NCI-H2029 treated with DMSO at 0.1 percent for 48 hours (cell line): ENCODE results near the gene THEMIS2.
"Not testable (repeated sequence)": the region's sequence is repeated elsewhere in the genome, so short reads cannot be mapped to it uniquely, and the experiment has no call there.

Experiments
- DNase-seq: peaks from one replicate; lab custom pipeline; 2025; lab: John Stamatoyannopoulos, UW

The THEMIS2 gene

DNA sequence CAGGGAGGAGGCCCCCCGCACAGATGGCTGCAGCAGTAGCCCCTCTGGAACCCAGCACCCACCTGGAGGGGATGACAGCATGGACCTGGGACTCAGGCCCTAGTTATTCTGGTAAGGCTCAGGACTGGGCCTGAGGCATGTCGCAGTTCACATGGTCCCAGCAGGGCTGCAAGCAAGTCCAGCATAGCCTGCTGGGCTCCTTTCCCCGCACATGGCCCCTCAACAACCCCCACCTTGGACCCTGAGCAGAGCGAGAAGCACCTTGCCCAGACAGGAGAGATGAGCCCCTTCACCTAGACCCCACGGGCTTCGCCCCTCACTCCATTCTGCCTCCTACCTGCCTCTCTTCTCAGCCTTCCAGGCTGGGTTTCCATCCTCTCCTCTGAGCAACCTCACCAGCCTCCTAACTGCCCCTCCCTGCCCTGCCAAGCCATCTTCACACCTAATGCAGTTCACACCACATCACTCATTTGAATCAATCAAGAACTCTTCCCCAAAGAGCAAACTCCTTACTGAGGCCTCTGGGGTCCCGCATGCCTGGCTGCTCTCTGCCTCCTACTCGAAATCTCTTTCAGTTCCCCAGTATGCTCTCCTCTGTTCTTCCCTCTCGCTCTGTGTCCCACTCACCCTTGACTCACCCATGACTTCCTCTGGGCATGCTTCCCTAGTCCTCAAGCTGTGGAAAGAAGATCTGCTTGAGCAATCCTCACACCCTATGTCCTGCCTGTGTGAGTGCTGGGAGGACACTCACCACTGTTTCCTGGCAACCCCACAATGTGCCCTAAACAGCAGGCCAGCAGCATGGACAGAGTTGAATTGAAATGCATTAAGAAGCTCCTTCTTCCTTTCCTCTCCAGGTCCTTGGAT lies 9.4 kb upstream of the THEMIS2 start:
- no peak for DNase-seq

DNA sequence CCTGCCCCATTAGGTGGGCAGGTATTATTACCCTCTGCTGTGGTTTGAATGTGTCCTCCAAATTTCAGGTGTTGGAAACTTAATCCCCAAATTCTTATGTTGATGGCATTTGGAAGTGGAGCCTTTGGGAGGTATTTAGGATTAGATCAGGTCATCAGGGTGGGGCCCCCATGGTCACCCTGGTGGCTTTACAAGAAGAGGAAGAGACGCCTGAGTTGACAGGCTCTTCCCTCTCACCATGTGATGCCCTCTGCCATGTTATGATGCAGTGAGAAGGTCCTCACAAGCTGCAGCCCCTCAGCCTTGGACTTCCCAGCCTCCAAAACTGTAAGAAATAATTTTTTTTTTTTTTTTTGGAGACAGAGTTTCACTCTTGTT lies 8.8 kb upstream of the THEMIS2 start:
- DNase-seq, result no peak

DNA sequence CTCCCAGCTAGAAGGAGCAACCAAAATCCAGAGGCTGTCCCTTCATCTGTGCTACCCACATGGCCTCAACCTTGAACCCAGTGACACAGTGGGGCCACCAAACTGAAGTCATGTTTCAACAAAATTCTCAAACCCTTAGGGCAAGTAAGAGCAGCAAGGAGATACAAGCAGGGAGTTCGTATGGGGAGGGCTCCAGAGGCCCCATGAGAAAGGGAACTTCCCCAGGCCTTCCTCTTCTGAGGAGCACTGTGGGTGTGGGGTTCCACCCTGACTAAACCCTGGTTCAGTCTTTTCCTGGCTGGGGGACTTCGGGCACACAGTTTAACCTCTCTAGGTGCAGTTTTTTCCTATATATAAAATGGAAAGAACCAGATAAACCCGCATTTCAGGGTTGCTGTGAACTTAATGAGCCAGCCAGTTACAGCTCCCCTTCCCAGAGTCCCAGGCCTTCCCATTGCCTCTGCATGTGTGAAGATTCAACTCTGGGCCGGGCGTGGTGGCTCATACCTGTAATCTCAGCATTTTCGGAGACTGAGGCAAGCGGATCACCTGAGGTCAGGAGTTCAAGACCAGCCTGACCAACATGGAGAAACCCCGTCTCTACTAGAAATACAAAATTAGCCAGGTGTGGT lies 8.0 kb upstream of the THEMIS2 start:
- no peak for DNase-seq

DNA sequence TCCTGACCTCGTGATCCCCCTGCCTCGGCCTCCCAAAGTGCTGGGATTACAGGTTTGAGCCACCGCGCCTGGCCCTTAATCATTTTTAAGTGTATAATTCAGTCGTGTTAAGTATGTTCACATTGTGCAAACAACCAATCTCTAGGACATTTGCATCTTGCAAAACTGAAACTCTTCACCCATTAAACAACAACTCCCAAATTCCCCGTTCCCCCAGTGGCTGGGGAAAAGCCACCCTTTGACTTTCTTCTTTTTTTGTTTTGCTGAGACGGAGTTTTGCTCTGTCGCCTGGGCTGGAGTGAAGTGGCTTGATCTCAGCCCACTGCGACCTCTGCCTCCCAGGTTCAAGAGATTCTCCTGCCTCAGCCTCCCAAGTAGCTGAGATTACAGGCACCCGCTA lies 6.5 kb upstream of the THEMIS2 start:
- DNase-seq, result no peak

DNA sequence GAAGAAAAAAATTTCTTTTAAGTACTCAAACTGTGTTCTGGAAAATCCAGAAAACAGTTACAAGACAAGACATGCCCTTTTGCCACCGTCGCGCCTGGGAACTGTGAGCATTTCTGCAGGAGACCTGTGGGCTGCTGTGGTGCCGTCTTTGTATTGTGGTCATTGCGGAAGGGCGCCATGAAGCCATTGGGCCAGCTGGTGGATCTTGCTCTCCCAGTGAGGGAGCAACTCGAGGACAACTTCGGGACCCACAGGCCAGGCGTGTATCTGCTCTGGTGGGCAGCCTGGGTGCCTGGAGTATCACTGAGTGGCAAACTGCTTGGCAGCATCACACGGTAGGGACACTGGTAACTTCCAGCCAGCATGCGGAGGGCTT lies 3.8 kb upstream of the THEMIS2 start:
- DNase-seq, result no peak

DNA sequence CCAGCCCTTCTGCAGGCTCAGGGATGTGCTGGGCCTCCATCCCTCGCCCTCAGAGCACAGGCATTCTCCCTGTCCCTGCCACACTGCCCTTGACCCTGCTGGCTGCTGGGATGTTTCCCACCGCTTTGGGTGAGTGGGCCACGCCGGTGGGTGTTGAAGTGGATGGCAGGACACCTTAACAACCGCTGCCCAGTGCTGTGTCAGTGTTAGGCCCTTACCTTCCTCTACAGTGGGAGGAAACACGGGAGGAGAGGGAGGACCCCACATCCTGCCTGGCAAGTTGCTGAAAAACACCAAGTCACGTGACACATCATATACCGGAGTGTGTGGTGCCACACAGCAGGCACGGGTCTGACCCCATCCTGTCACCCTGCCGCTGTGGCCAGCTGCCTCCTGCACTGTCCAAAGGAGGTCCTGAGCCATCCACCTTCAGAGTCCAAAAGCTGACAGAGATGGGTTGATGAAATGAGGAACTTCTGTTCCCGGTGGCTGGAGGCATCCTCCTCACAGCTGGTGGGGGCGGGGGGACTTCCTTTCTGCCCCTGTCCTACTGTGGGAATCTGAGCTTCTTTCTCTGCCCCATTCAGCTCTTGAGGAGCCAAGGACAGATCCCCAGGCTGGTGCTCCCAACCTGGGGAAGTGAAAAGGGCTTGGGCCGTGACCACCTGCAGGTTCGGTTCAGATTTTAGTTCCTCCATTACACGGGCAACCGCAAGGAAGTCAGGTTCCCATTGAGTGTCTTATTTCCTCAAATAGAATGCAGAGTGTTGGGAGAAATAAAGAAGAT lies 3.2 kb upstream of the THEMIS2 start:
- no peak for DNase-seq

DNA sequence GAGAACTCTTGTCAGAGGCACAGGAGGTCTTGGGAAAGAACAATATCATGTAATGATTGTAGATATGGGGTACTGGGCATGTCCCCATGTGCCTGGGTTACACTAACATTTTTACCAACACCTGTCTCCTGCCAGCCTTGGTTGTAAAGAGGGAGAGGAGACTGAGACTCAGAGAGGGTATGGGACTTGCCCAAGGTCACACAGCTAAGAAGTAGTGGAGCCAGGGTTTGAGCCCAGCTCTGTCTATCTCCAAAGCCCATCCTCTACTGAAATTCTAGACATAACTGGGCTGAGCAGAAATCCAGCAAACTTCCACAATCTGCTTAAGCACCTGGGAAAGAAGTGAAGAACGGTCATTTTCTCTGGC lies 2.6 kb upstream of the THEMIS2 start:
- no peak for DNase-seq

DNA sequence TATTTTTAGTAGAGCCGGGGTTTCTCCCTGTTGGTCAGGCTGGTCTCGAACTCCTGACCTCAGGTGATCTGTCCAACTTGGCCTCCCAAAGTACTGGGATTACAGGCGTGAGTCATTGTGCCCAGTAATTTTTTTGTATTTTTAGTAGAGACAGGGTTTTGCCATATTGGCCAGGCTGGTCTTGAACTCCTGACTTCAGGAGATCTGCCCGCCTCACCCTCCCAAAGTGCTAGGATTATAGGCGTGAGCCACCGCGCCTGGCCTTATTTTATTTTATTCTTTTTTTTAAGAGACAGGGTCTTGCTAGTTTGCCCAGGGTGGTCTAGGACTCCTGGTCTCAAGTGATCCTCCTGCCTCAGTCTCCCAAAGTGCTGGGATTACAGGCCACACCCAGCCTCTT lies 1.3 kb upstream of the THEMIS2 start:
- DNase-seq, result not testable (repeated sequence)

DNA sequence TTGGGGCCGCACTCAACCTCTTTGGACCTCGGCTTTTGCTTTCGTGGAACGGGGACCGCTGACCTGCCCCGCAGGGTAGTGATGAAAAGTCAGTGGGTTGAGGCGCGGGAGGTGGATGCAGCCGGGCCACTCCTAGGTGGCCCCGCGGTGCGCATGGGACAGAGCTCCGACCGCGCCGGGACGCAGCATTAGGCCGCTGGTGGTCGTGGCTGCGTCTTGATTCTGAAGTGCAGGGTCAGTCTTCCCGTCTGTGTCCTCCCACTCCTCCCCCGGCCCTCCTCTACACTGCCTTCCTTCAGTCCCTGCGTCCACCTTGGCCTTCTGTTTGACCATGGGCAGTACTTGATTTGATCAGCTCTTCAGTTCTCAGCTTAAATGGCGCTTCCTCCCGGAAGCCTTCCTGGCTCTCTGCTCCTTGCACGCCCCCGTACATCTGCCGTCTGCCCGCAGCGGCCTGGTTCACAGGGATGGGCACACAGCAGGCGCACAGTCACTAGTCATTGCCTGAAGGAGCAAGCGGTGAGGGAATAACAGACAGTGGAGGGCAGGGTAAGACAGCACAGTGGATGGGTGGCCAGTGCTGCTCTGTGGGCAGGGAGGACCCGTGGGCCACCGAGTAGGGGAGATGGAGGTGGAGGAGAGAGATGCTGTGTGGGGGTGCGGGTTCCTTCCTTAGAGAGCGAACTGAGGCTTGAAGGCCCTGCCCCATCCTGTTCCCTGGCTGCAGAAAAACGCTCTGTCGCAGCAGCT lies 633 bp downstream of the THEMIS2 start:
- no peak for DNase-seq

DNA sequence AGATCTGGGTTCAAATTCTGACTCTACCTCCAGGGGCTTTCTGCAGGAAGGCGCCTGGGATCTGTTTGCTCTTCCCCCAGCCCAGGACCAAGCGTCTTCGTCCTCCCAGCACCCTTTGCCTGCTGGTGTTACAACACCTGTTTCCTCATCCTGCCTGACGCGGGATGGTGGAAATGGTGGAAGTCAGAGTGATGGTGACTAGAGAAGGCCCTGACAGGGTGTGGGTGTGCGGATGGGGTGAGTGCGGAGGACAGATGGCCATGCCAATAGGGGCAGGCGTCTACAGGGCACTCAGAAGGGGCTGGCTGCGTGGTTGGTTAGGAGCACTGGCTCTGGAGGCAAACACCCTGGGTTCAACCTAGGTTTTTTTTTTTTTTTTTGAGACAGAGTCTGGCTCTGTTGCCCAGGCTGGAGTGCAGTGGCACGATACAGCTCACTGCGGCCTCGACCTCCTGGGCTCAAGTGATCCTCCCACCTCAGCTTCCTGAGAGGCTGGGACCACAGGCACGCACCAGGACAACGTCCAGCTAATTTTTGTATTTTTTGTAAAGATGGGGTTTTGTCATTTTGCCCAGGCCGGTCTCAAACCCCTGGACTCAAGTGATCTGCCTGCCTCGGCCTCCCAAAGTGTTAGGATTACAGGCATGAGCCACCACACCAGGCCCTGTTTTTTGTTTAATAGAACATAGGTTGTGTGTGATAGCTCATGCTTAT lies 1.5 kb downstream of the THEMIS2 start:
- no peak for DNase-seq

DNA sequence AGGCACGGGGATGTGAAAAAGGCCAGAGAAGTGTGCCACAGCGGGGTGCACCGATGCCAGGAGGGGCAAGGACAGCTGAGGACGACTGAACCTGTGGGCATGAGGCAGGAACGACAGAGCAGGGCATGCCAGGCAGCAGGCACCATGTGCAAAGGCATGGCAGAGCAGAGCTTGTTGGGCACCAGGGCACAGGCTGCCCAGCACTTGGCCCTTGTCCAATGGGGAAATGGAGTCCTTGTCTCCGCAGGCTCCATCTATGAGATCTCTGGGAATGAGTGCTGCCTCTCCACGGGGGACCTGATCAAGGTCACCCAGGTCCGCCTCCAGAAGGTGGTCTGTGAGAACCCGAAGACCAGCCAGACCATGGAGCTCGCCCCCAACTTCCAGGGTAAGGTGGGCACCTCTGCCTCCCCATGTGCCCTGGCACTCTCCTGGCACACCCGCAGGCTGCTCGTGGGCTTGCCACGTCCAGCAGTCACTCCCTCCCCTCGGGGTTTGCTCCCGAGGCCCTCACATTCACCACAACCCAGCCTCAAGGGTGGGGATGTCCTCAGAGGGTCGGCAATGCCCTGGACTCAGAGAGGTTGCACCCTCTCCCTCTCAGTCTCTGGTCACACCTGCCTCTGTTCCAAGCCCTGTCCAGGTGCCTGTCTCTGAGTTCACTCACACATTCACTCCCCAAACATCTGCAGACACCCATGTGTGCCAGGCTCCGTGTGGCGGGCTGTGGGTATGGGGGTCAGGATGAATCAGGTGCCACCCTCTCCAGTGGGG lies 4.2 kb downstream of the THEMIS2 start:
- DNase-seq, result no peak

DNA sequence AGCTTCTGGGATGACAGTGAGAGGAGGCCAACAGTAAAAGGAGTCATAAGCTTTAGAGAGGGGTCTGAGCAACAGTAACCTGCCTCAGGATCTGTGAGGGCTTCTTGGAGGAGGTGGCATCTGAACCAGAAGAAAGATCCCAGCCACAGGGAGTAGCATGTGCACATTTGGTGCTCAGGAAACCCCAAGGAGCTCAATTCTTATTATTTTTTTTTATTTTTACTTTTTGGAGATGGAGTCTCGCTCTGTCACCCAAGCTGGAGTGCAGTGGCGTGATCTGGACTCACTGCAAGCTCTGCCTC lies 4.7 kb downstream of the THEMIS2 start:
- no peak for DNase-seq

DNA sequence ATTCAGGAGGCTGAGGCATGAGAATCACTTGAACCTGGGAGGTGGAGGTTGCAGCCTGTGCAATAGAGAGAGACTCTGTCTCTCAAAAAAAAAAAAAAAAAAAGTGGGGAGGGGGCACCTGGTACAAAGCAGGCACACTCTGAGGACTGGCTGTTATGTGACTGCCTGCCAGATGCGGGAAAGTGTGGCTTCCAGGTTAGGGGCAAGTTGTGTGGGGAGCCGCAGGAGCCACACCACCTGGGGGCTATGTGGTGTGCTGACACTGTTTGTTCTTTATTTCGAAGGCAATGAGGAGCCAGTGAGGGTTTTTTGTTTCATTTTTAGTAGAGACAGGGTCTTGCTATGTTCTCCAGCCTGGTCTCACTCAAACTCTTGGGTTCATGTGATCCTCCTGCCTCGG lies 5.7 kb downstream of the THEMIS2 start:
- no peak for DNase-seq

DNA sequence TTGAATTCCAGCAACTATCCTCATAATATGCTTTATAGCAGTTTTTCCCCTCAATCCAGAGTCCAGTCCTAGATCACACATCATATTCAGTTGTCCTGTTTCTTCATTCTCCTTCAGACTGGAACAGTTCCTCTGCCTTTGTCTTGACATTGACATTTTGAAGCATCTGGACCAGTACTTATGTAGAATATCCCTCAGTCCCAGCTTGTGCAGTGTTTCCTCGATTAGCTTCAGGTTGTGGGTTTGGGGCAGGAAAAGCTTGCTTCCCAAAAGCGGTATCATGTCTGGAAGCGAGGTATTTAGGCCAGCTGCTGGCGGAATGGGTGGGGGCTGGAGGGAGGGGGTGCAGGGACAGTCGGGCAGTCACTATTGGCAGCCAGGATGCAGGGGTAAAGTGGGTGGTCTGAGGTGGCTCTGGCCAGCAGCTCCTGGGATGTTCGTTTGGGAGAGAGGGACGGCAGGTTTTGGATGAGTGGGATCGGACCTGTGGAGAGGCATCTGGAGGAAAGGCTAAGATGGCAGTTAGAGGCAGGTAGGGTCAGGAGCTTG lies 6.5 kb downstream of the THEMIS2 start:
- no peak for DNase-seq

DNA sequence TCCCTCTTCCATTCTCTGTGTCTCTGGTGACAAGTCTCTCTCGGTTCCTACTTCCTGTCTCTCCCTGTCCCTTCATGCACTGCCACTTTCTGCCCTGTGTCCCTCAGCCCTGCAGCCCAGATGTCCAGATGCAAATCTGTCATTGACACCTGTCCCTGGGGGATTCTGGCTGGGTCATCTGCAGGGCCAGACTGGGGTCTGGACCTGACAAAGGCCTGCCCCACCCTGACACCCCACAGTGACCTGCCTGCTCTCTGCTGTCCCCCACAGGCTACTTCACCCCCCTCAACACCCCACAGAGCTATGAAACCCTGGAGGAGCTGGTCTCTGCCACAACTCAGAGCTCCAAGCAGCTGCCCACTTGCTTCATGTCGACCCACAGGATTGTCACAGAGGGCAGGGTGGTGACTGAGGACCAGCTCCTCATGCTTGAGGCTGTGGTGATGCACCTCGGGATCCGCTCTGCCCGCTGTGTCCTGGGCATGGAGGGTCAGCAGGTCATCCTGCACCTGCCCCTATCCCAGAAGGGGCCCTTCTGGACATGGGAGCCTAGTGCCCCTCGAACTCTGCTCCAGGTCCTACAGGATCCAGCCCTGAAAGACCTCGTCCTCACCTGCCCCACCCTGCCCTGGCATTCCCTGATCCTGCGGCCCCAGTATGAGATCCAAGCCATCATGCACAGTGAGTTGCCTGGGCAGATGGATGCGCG lies 7.2 kb downstream of the THEMIS2 start:
- no peak for DNase-seq

DNA sequence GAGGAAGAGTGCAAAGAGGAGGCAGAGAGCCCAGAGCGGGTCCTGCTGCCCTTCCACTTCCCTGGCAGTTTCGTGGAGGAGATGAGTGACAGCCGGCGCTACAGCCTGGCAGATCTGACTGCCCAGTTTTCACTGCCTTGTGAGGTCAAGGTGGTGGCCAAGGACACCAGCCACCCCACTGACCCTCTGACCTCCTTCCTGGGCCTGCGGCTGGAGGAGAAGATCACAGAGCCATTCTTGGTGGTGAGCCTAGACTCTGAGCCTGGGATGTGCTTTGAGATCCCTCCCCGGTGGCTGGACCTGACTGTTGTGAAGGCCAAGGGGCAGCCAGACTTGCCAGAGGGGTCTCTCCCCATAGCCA lies 10.2 kb downstream of the THEMIS2 start:
- DNase-seq, result no peak

DNA sequence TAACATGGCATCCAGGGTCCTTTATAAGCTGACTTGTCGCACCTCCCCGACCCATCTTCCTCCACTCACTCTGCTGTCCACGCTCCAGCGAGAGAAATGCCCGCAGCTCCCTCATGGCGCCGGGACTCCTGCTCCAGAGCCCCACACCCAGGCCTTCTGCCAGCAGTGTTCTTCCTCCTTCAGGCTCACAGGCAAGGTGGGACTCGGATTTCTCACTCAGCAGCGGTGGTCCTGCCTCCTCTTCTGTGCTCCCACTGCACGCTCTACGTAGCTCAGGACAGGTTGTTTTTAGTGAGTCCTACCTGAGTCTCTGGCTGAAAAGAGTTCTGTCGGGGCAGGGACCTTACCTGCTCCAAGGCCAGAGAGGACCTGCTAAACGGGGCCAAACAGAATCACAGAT lies 11.2 kb downstream of the THEMIS2 start:
- no peak for DNase-seq

DNA sequence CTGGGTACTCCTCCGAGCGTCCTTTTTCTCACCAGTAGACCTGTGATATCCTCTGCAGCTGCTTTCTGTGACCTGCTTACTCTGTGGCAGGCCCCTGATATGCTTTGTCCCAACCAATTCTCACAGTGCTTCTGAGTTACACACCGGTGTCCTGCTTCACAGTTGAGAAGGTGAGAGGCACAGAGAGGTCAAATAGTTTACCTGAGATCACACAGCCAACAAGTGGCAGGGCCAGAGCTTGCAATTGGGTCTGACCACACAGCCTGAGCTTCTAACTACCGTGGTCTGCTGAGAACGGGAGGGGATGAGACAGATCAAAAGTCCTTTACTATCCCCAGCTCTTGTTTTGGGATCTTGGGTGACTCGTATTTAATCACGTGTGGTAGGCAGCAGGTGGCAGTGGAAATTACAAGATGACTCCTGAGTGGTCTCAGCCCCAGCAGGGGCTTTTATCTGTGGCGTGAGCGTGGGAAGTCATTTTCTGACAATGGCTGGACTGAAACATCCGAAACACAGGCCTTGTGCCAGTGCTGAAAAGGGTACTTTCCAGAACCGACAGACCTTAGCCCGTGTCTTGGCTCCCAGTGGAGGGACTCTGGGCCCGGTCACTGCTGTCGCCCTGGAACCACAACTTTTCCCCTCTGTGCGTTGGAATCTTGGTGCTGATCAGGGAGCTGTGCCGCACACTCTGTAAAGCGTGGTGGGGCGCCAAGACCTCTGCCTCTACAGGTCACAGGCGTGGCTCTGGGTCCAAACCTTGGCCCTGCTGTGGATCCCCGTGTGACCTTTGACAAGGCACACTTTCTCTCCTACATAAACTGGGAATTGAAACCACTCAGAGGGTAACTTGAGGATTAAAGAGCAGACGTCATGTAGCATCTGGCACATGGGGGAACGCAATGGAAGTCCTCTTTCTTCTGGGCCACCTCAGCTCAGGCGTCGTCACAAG lies 11.9 kb downstream of the THEMIS2 start:
- no peak for DNase-seq

DNA sequence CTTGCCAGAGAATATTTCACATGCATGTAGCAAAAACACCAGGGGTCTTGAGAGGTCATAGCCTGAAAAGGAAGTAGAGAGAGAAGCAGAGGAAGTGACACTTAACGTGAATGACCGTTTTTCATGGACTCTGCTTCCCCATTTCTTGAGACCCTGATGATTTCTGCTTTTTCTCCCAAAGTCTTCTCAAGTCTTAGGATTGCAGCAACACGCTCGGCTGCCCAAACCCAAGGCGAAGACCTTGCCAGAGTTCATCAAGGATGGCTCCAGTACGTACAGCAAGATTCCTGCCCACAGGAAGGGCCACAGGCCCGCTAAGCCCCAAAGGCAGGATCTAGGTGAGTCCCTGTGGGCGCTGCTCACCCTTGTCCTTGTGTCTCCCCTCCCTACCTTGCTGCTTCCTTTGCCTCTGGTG lies 12.8 kb downstream of the THEMIS2 start:
- no peak for DNase-seq
